ENCODE results near the gene ZNF451. TPM values are rescaled to one million over a fixed set of nuclear protein-coding genes. Genes with fewer than 3 reads are reported as not detected.
A peak's percentile ranks its signal among the peaks of the same experiment; 100 is the strongest.

ZNF451 gene
- total and polyA plus RNA-seq, 2 experiments from 2014 or later = 15.8 to 63.4 TPM

- no peaks in the 10 kb centered on the region for H3K36me3 ChIP-seq (replicated peaks; ENCODE audit: insufficient read depth, low read depth)
- H3K27ac ChIP-seq = peak overlapping the region; percentile 7
- H3K9me2 ChIP-seq (replicated peaks; ENCODE audit: insufficient read depth) = no peaks in the 10 kb centered on the region
- peaks cover 4% of the 10 kb centered on the region for H4K20me1 ChIP-seq (ENCODE audit: insufficient read depth, poor library complexity, severe bottlenecking)
- no peak overlapping the region for H3K4me2 ChIP-seq
- 8% methylated on average over 1 of the region's 1 CpG for WGBS (ENCODE audit: low lambda C conversion rate, missing lambda C conversion rate)
- H2AFZ ChIP-seq = no peak overlapping the region
- no peak for TF ChIP-seq EZH2 (IDR thresholded peaks at IDR 0.05; ENCODE audit: borderline replicate concordance)
- no peak for TF ChIP-seq CTCF (IDR thresholded peaks at IDR 0.05; ENCODE audit: poor library complexity)
- no peak for TF ChIP-seq EZH2phosphoT487 (IDR thresholded peaks at IDR 0.05; ENCODE audit: low read depth, severe bottlenecking, unreplicated experiment)
- H3K4me3 ChIP-seq = no peak overlapping the region
- H3K79me2 ChIP-seq = peaks cover 78% of the 10 kb centered on the region
- H3K27me3 ChIP-seq = no peaks in the 10 kb centered on the region
- H3K9me3 ChIP-seq (ENCODE audit: low read depth) = no peaks in the 10 kb centered on the region
- H3K4me1 ChIP-seq (ENCODE audit: insufficient read depth) = no peaks in the 10 kb centered on the region
- no peak for DNase-seq (ENCODE audit: low spot score)
Observed at GRCh38 chr6:57116776-57117175, 26.8 kb downstream of the ZNF451 start.

- Histone ChIP-seq H3K36me3 (replicated peaks; ENCODE audit: insufficient read depth, low read depth) (no peaks in the 10 kb centered on the region), H3K4me3 (no peak overlapping the region), H3K4me2 (no peak overlapping the region), H3K27ac (no peak overlapping the region), H3K79me2 (peaks cover 77% of the 10 kb centered on the region), H2AFZ (no peak overlapping the region), H3K9me2 (replicated peaks; ENCODE audit: insufficient read depth) (no peaks in the 10 kb centered on the region), H4K20me1 (ENCODE audit: insufficient read depth, poor library complexity, severe bottlenecking) (peaks cover 4% of the 10 kb centered on the region), H3K4me1 (ENCODE audit: insufficient read depth) (no peaks in the 10 kb centered on the region), H3K27me3 (no peaks in the 10 kb centered on the region), H3K9me3 (ENCODE audit: low read depth) (no peaks in the 10 kb centered on the region)
- WGBS (ENCODE audit: low lambda C conversion rate, missing lambda C conversion rate) = 92% methylated on average over 2 of the region's 2 CpGs
- TF ChIP-seq EZH2phosphoT487 (IDR thresholded peaks at IDR 0.05; ENCODE audit: low read depth, severe bottlenecking, unreplicated experiment) (no peak), EZH2 (IDR thresholded peaks at IDR 0.05; ENCODE audit: borderline replicate concordance) (no peak), CTCF (IDR thresholded peaks at IDR 0.05; ENCODE audit: poor library complexity) (no peak)
- no peak for DNase-seq (ENCODE audit: low spot score)
Observed at GRCh38 chr6:57117796-57118195, 27.8 kb downstream of the ZNF451 start.

- Histone ChIP-seq H4K20me1 (ENCODE audit: insufficient read depth, poor library complexity, severe bottlenecking) (no peaks in the 10 kb centered on the region), H3K27me3 (no peaks in the 10 kb centered on the region), H3K4me1 (ENCODE audit: insufficient read depth) (no peaks in the 10 kb centered on the region), H3K9me3 (ENCODE audit: low read depth) (no peaks in the 10 kb centered on the region), H3K27ac (no peak overlapping the region), H3K4me3 (no peak overlapping the region), H2AFZ (no peak overlapping the region), H3K4me2 (no peak overlapping the region), H3K79me2 (peaks cover 55% of the 10 kb centered on the region), H3K9me2 (replicated peaks; ENCODE audit: insufficient read depth) (no peaks in the 10 kb centered on the region), H3K36me3 (replicated peaks; ENCODE audit: insufficient read depth, low read depth) (no peaks in the 10 kb centered on the region)
- 96% methylated on average over 1 of the region's 1 CpG for WGBS (ENCODE audit: low lambda C conversion rate, missing lambda C conversion rate)
- no peak for DNase-seq (ENCODE audit: low spot score)
- TF ChIP-seq EZH2 (IDR thresholded peaks at IDR 0.05; ENCODE audit: borderline replicate concordance) = no peak
- TF ChIP-seq CTCF (IDR thresholded peaks at IDR 0.05; ENCODE audit: poor library complexity) = no peak
- no peak for TF ChIP-seq EZH2phosphoT487 (IDR thresholded peaks at IDR 0.05; ENCODE audit: low read depth, severe bottlenecking, unreplicated experiment)
Observed at GRCh38 chr6:57123111-57123510, 33.1 kb downstream of the ZNF451 start.

- TF ChIP-seq EZH2 (IDR thresholded peaks at IDR 0.05; ENCODE audit: borderline replicate concordance) = no peak
- TF ChIP-seq CTCF (IDR thresholded peaks at IDR 0.05; ENCODE audit: poor library complexity) = no peak
- no peak for TF ChIP-seq EZH2phosphoT487 (IDR thresholded peaks at IDR 0.05; ENCODE audit: low read depth, severe bottlenecking, unreplicated experiment)
- Histone ChIP-seq H3K9me2 (replicated peaks; ENCODE audit: insufficient read depth) (no peaks in the 10 kb centered on the region), H3K79me2 (peaks cover 22% of the 10 kb centered on the region), H3K4me2 (no peak overlapping the region), H3K9me3 (ENCODE audit: low read depth) (no peaks in the 10 kb centered on the region), H3K27me3 (no peaks in the 10 kb centered on the region), H3K4me3 (no peak overlapping the region), H3K27ac (no peak overlapping the region), H3K36me3 (replicated peaks; ENCODE audit: insufficient read depth, low read depth) (no peaks in the 10 kb centered on the region), H4K20me1 (ENCODE audit: insufficient read depth, poor library complexity, severe bottlenecking) (no peaks in the 10 kb centered on the region), H2AFZ (no peak overlapping the region), H3K4me1 (ENCODE audit: insufficient read depth) (no peaks in the 10 kb centered on the region)
- DNase-seq (ENCODE audit: low spot score) = no peak
Observed at GRCh38 chr6:57127763-57128162, 37.8 kb downstream of the ZNF451 start.

Measured in hepatocyte (in vitro differentiated cells).